WTC11 (cell line): Measurements from ENCODE around the gene GJA5. TPM values are rescaled to one million over a fixed set of nuclear protein-coding genes. Genes with fewer than 3 reads are reported as not detected.

ENCODE experiments used
- ATAC-seq: fragments of 200-7000 bp; cut with Tn5 transposase; 2 replicates; pipeline ENCODE4 v1.10.0; 2021; ENCODE audit warnings: mild to moderate bottlenecking, moderate library complexity
- CTCF ChIA-PET: fragments of 300-600 bp; sonication (Branson Sonifier 250); formaldehyde crosslinking; loops from one replicate; lab custom pipeline; 2021; ENCODE audit warnings: antibody characterized with exemption; lab: Charles Lee
- POLR2A ChIA-PET: fragments of 350-600 bp; sonication (Branson Sonifier 250); formaldehyde crosslinking; loops from one replicate; lab custom pipeline; 2021; ENCODE audit warnings: antibody characterized with exemption; lab: Charles Lee
- DNase-seq: peaks from one replicate; pipeline ENCODE4 v3.0.0; 2021; ENCODE audit warnings: low spot score
- H3K27ac Mint-ChIP-seq: 2 replicates; pipeline ENCODE4 v1.8.0; 2021; ENCODE audit warnings: mixed read lengths
- H3K27me3 Mint-ChIP-seq: 2 replicates; pipeline ENCODE4 v1.8.0; 2021; ENCODE audit warnings: low read depth, mild to moderate bottlenecking, moderate library complexity, mixed read lengths
- H3K36me3 Mint-ChIP-seq: 2 replicates; pipeline ENCODE4 v1.8.0; 2021; ENCODE audit warnings: mixed read lengths
- H3K4me1 Mint-ChIP-seq: 2 replicates; pipeline ENCODE4 v1.8.0; 2022; ENCODE audit warnings: mixed read lengths
- H3K4me3 Mint-ChIP-seq: 2 replicates; pipeline ENCODE4 v1.8.0; 2021; ENCODE audit warnings: mild to moderate bottlenecking, moderate library complexity, mixed read lengths
- H3K9me3 Mint-ChIP-seq: 2 replicates; pipeline ENCODE4 v1.8.0; 2021; ENCODE audit warnings: mixed read lengths
- AR ChIP-seq: fragments of 250-450 bp; sonication (Bioruptor Pico); IDR thresholded peaks from 2 replicates; pipeline ENCODE4 v1.9.0; 2021; ENCODE audit warnings: mild to moderate bottlenecking
- ARID4B ChIP-seq: sonication (generic); formaldehyde crosslinking; IDR thresholded peaks from 2 replicates; pipeline ENCODE4 v1.8.0; 2023; ENCODE audit warnings: missing genetic modification reagents, mild to moderate bottlenecking, borderline replicate concordance
- ATF6 ChIP-seq: sonication (generic); formaldehyde crosslinking; IDR thresholded peaks from 2 replicates; pipeline ENCODE4 v1.8.1; 2023; ENCODE audit warnings: mild to moderate bottlenecking, missing genetic modification reagents
- CBFB ChIP-seq: sonication (generic); formaldehyde crosslinking; IDR thresholded peaks from 2 replicates; pipeline ENCODE4 v1.8.1; 2022; ENCODE audit warnings: mild to moderate bottlenecking, low read depth, missing genetic modification reagents
- CREB1 ChIP-seq: sonication (generic); formaldehyde crosslinking; IDR thresholded peaks from 2 replicates; pipeline ENCODE4 v1.8.0; 2023; ENCODE audit warnings: mild to moderate bottlenecking, missing genetic modification reagents
- CREM ChIP-seq: sonication (generic); formaldehyde crosslinking; IDR thresholded peaks from 2 replicates; pipeline ENCODE4 v1.8.1; 2022; ENCODE audit warnings: mild to moderate bottlenecking, missing genetic modification reagents, moderate library complexity
- ETV6 ChIP-seq: sonication (generic); formaldehyde crosslinking; IDR thresholded peaks from 2 replicates; pipeline ENCODE4 v1.8.1; 2022; ENCODE audit warnings: mild to moderate bottlenecking, missing genetic modification reagents
- FOXJ3 ChIP-seq: sonication (generic); formaldehyde crosslinking; IDR thresholded peaks from 2 replicates; pipeline ENCODE4 v1.9.0; 2021; ENCODE audit warnings: missing genetic modification reagents, mild to moderate bottlenecking, borderline replicate concordance
- GRHL2 ChIP-seq: fragments of 250-450 bp; sonication (Bioruptor Pico); IDR thresholded peaks from 2 replicates; pipeline ENCODE4 v1.8.0; 2022; ENCODE audit warnings: mild to moderate bottlenecking, moderate library complexity; ENCODE audit not compliant: insufficient replicate concordance, severe bottlenecking
- JAZF1 ChIP-seq: fragments of 250-450 bp; sonication (Bioruptor Pico); IDR thresholded peaks from 2 replicates; pipeline ENCODE4 v1.9.0; 2021; ENCODE audit warnings: moderate library complexity, mild to moderate bottlenecking, inconsistent platforms
- NFYB ChIP-seq: sonication (generic); formaldehyde crosslinking; conservative IDR thresholded peaks from 2 replicates; pipeline ENCODE4 v1.8.0; 2022; ENCODE audit warnings: low read depth, missing genetic modification reagents
- PRRX2 ChIP-seq: fragments of 250-450 bp; sonication (Bioruptor Pico); IDR thresholded peaks from 2 replicates; pipeline ENCODE4 v1.8.0; 2021; ENCODE audit warnings: mild to moderate bottlenecking
- RELA ChIP-seq: sonication (generic); formaldehyde crosslinking; IDR thresholded peaks from 2 replicates; pipeline ENCODE4 v1.8.1; 2022; ENCODE audit warnings: missing genetic modification reagents, mild to moderate bottlenecking, borderline replicate concordance
- RORB ChIP-seq: fragments of 250-450 bp; sonication (Bioruptor Pico); IDR thresholded peaks from 2 replicates; pipeline ENCODE4 v1.9.0; 2021; ENCODE audit warnings: mild to moderate bottlenecking
- SMAD4 ChIP-seq: sonication (generic); formaldehyde crosslinking; IDR thresholded peaks from 2 replicates; pipeline ENCODE4 v1.8.0; 2022; ENCODE audit warnings: mild to moderate bottlenecking, missing genetic modification reagents
- ZNF121 ChIP-seq: sonication (generic); formaldehyde crosslinking; IDR thresholded peaks from 2 replicates; pipeline ENCODE4 v1.8.0; 2023; ENCODE audit warnings: missing genetic modification reagents
- ZNF263 ChIP-seq: sonication (generic); formaldehyde crosslinking; IDR thresholded peaks from 2 replicates; pipeline ENCODE4 v1.8.1; 2022; ENCODE audit warnings: low read depth, mild to moderate bottlenecking, moderate library complexity, missing genetic modification reagents
- ZNF396 ChIP-seq: fragments of 250-450 bp; sonication (Bioruptor Pico); IDR thresholded peaks from 2 replicates; pipeline ENCODE4 v1.8.0; 2021; ENCODE audit warnings: mild to moderate bottlenecking, moderate library complexity, borderline replicate concordance
- total RNA-seq: library from RNA; stranded (reverse); gene quantifications from 3 replicates; pipeline ENCODE4 v1.2.3, GENCODE V29; 2021
- TF ChIP-seq, protein P1 (sequence below): fragments of 250-450 bp; sonication (Bioruptor Pico); IDR thresholded peaks from 2 replicates; pipeline ENCODE4 v2.1.2; 2022; ENCODE audit warnings: mild to moderate bottlenecking, moderate library complexity
- TF ChIP-seq, protein P2 (sequence below): sonication (generic); formaldehyde crosslinking; IDR thresholded peaks from 2 replicates; pipeline ENCODE4 v1.8.1; 2022; ENCODE audit warnings: mild to moderate bottlenecking, missing genetic modification reagents, moderate library complexity, borderline replicate concordance
- TF ChIP-seq, protein P3 (sequence below): sonication (generic); formaldehyde crosslinking; IDR thresholded peaks from 2 replicates; pipeline ENCODE4 v1.8.1; 2023; ENCODE audit warnings: mild to moderate bottlenecking, moderate library complexity, missing genetic modification reagents

GJA5 gene
- total RNA-seq, 1 experiment from 2014 or later, result 2.2 TPM

- no peaks in the 10 kb centered on the region for H3K27me3 Mint-ChIP-seq
These were observed 40.6 kb downstream of the GJA5 start for GRCh38 chr1:147719711-147720225.

GRCh38 chr1:147719029-147719698 is 41.2 kb downstream of the GJA5 start:
- no peak overlapping the region for H3K27ac Mint-ChIP-seq
- H3K4me1 Mint-ChIP-seq, result peaks cover 16% of the 10 kb centered on the region
- no peak for ATAC-seq
- H3K27me3 Mint-ChIP-seq, result no peaks in the 10 kb centered on the region
- CTCF ChIA-PET, result interaction anchor here (8.3 kb wide), 1 partner anchor 172 kb away, joined by 143 read pairs; no protein-coding TSS in a partner anchor
- no peak for DNase-seq
- H3K4me3 Mint-ChIP-seq, result no peak overlapping the region
- H3K36me3 Mint-ChIP-seq, result peaks cover 3% of the 10 kb centered on the region
- POLR2A ChIA-PET, result no interaction called here
- H3K9me3 Mint-ChIP-seq, result peaks cover 7% of the 10 kb centered on the region
- TF ChIP-seq SMAD4 (CRISPR knock-in tag) (no peak), RORB (CRISPR knock-in tag) (no peak), GRHL2 (CRISPR knock-in tag) (no peak), ARID4B (CRISPR knock-in tag) (no peak)
- TF ChIP-seq, protein P1, sequence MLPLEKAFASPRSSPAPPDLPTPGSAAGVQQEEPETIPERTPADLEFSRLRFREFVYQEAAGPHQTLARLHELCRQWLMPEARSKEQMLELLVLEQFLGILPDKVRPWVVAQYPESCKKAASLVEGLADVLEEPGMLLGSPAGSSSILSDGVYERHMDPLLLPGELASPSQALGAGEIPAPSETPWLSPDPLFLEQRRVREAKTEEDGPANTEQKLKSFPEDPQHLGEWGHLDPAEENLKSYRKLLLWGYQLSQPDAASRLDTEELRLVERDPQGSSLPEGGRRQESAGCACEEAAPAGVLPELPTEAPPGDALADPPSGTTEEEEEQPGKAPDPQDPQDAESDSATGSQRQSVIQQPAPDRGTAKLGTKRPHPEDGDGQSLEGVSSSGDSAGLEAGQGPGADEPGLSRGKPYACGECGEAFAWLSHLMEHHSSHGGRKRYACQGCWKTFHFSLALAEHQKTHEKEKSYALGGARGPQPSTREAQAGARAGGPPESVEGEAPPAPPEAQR (CRISPR knock-in tag), result no peak
- TF ChIP-seq, protein P2, sequence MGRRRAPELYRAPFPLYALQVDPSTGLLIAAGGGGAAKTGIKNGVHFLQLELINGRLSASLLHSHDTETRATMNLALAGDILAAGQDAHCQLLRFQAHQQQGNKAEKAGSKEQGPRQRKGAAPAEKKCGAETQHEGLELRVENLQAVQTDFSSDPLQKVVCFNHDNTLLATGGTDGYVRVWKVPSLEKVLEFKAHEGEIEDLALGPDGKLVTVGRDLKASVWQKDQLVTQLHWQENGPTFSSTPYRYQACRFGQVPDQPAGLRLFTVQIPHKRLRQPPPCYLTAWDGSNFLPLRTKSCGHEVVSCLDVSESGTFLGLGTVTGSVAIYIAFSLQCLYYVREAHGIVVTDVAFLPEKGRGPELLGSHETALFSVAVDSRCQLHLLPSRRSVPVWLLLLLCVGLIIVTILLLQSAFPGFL (CRISPR knock-in tag), result no peak

More at GRCh38 chr1:147719711-147720225, 40.6 kb downstream of the GJA5 start:
- TF ChIP-seq NFYB (CRISPR knock-in tag) (no peak), PRRX2 (CRISPR knock-in tag) (no peak), JAZF1 (CRISPR knock-in tag) (no peak), CBFB (CRISPR knock-in tag) (no peak), ZNF396 (no peak), FOXJ3 (CRISPR knock-in tag) (no peak), ATF6 (no peak), ETV6 (CRISPR knock-in tag) (no peak), AR (no peak), ZNF263 (no peak), CREB1 (no peak), CREM (CRISPR knock-in tag) (no peak), RELA (CRISPR knock-in tag) (no peak), ZNF121 (CRISPR knock-in tag) (no peak)
- TF ChIP-seq, protein P3, sequence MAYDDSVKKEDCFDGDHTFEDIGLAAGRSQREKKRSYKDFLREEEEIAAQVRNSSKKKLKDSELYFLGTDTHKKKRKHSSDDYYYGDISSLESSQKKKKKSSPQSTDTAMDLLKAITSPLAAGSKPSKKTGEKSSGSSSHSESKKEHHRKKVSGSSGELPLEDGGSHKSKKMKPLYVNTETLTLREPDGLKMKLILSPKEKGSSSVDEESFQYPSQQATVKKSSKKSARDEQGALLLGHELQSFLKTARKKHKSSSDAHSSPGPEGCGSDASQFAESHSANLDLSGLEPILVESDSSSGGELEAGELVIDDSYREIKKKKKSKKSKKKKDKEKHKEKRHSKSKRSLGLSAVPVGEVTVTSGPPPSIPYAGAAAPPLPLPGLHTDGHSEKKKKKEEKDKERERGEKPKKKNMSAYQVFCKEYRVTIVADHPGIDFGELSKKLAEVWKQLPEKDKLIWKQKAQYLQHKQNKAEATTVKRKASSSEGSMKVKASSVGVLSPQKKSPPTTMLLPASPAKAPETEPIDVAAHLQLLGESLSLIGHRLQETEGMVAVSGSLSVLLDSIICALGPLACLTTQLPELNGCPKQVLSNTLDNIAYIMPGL (CRISPR knock-in tag), result no peak
- ChIA-PET CTCF (interaction anchor here (0.8 to 8.3 kb wide), 2 partner anchors 78 to 172 kb away, joined by 3 to 143 read pairs; no protein-coding TSS in a partner anchor), POLR2A (no interaction called here)
- ATAC-seq (no peak), DNase-seq (no peak)
- peaks cover 3% of the 10 kb centered on the region for H3K36me3 Mint-ChIP-seq
- peaks cover 19% of the 10 kb centered on the region for H3K4me1 Mint-ChIP-seq
- H3K9me3 Mint-ChIP-seq, result peaks cover 7% of the 10 kb centered on the region
- H3K27ac Mint-ChIP-seq, result no peak overlapping the region
- no peak overlapping the region for H3K4me3 Mint-ChIP-seq
